ENCODE measurements around the gene HIVEP3. TPM values are rescaled to one million over a fixed set of nuclear protein-coding genes. Genes with fewer than 3 reads are reported as not detected.
A peak's percentile ranks its signal among the peaks of the same experiment; 100 is the strongest.
"Not testable (repeated sequence)": the region's sequence is repeated elsewhere in the genome, so short reads cannot be mapped to it uniquely, and the experiment has no call there.

The HIVEP3 gene
- polyA plus RNA-seq, 10 donors = 1.9 to 3.8 (median 2.7) TPM

GRCh38 chr1:41921271-41921670, 2.5 kb upstream of the HIVEP3 start:
- not testable (repeated sequence) for DNase-seq

DNA sequence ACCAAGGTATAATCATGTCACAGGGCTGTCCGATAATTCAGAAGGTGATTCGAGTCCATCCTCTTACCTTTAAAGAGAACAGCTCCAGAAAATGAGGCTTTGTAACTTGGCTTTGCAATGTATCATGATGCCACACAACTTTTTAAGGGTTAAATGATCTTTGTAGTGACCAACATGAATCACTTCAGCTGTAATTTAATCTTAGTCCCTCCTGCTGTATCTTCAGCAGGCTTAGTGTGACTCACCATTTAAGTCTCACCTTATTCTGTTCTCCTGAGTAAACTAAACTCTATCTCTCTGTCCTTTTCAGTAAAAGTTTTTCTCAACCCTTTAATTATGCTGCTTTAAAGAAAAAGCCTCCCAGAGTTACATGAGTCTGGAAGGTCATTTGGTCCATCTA, 1.9 kb upstream of the HIVEP3 start:
- DNase-seq = no peak

- no peak for DNase-seq
Measured at GRCh38 chr1:41919764-41920397, 1.2 kb upstream of the HIVEP3 start.

- no peak for DNase-seq
Measured at GRCh38 chr1:41919131-41919530, 409 bp upstream of the HIVEP3 start.

GRCh38 chr1:41917835-41918449, 780 bp downstream of the HIVEP3 start:
- peak in 1 of 3 donors; percentile 62 for DNase-seq

- DNase-seq = no peak
Measured at GRCh38 chr1:41917076-41917475, 1.6 kb downstream of the HIVEP3 start.

GRCh38 chr1:41915786-41916571, 2.7 kb downstream of the HIVEP3 start:
- no peak for DNase-seq

DNA sequence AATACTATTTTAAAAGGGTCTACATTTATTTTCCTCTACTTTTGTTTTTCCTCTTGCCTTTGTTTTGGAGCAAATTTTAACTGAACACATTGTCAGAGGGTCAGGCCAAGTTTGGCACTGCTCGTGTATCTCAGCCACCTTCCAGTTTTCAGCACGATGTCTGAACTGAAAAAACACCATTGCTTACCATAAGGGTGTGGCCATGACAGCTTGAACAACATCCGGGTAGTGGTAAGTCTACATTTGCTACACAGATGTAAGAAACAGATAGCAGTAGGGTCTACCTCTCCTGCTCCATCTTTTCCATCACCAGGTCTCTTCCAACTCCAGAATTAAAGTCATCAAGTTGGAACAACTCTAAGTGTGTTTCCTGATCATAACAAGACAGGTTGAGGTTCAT, 4.2 kb downstream of the HIVEP3 start:
- no peak for DNase-seq

DNA sequence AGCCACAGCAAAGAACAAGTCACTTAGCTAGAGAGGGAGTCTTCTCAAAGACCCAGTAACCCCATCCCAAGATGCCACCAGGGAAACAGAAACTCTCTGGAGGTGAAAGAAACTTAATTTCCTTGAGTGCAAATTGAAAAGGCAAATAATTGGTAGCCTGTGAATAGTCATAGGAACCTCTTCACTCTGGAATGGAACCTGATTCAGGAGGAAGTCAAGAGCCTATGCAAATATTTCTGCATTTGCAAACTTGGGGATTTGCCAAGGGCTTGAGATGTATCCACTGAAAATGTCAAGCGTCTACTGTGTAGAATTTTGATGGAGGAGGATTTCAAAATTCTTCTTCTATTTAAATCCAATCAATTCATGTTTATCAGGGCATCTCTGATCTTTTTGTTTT, 5.7 kb downstream of the HIVEP3 start:
- DNase-seq = no peak

DNA sequence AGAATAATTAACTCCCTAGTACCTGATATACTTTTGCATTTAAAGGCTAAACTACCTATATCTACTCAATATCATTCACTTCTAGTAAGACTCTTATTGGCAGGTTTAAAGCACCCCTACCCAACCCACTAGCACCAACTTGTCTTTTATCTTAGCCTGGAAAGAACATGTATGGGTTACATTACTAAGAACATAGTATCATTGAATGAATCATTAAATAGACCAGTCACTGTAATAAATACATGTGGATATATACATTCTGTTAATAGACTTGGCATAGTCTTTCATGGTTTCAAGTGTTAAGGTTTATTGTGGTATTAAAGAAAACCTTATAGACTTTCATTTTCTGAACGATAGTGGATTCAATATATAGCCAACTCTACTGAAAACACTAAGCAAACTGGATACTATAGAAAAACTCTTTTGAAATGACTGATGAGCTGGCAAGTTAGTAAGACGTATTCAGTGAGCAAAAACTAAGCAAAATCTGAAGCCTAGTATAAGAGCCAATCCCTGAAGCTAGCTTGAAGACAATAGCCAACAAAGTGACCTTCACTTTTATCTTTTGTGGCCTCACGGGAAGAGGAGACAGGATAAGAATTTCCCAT, 10.3 kb downstream of the HIVEP3 start:
- no peak for DNase-seq

DNA sequence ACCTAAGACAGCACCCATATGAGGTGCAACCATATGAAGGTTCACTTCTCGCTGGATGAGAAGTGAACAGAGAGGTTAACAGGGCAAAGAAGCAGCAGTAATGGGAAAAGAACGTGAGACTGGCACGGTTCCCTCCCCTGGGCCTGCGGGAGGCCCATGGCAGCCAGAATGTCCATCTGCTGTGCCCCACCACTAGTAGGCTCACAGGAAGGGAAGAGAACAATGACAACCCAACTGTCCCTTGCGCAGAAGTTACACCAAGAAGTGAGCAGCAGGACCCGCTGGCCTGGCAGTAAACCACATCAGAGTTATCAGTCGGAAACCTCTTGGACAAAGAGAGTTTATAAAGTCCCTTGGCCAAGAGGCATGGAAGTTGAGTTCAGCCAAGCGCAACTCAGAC, 11.3 kb downstream of the HIVEP3 start:
- no peak for DNase-seq

GRCh38 chr1:41906943-41907342, 11.8 kb downstream of the HIVEP3 start:
- DNase-seq = no peak

DNA sequence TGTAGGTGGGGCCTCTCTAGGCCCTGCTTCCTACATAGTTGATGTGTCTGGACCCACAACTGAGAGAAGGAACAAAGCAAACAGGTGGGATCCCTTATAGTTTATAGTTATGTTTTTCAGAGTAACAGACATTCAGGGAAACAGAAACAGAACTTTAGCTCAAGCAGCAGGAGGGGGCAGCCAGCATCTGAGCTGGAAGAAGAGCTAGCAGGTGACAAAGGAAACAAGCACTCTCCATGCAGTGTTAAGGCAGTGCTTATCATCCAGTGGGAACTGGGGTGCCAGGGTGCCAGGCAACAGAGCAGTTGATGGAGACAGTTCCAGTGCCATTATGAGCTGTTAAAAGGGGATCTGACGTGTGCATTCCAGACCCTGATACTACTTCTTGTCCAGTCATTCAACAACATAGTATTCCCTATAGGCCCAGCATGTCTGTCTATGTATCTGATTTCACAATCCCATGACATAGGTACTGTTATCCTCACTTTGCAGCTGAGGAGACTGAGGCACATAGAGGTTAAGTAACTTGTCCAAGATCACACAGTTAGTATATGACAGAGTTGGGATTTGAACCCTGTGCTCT, 13.5 kb downstream of the HIVEP3 start:
- DNase-seq = no peak

- no peak for DNase-seq
Measured at GRCh38 chr1:41902664-41903063, 16.1 kb downstream of the HIVEP3 start.

- DNase-seq = peak in 1 of 3 donors; percentile 82
Measured at GRCh38 chr1:41902159-41902577, 16.6 kb downstream of the HIVEP3 start.

- DNase-seq = no peak
Measured at GRCh38 chr1:41901551-41901950, 17.2 kb downstream of the HIVEP3 start.

- peak in 1 of 3 donors; percentile 60 for DNase-seq
Measured at GRCh38 chr1:41900603-41901444, 17.9 kb downstream of the HIVEP3 start.

GRCh38 chr1:41898191-41898713, 20.5 kb downstream of the HIVEP3 start:
- peak in 1 of 3 donors; percentile 67 for DNase-seq

DNA sequence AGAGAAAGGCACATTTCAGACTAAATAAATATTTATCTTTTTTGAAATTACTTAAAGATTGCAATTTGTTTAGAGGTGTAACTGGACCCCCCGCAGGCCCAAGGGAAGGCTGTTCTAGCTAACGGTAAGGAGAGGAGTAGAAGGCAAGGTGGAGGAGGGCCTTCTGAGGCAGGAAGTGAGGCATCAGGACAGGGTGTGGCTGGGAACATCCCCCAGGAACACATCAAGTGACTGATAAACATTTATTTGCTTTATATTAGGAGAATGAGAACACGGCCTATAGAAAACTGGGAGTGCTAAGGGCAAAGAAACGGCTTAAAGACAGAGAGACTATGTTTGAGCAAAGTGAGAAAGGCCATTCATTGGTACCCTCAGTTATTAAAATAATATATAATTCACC, 23.2 kb downstream of the HIVEP3 start:
- no peak for DNase-seq

GRCh38 chr1:41894808-41895483, 23.8 kb downstream of the HIVEP3 start:
- DNase-seq = no peak

Measured in muscle of back (tissue), 11 donors.